Activated CD8-positive, alpha-beta memory T cell treated with anti-CD3 and anti-CD28 coated beads, Interleukin-2, amount 50 U/mL, for 4 hours (primary cell): Measurements from ENCODE around the gene NDRG4.

Experiments
- DNase-seq: peaks from one replicate; pipeline ENCODE4 v3.0.0-alpha.2; 2020

The NDRG4 gene

GRCh38 chr16:58497468-58497867, 2.5 kb upstream of the NDRG4 start:
- no peak for DNase-seq

- DNase-seq: no peak
These were observed 2.0 kb upstream of the NDRG4 start for GRCh38 chr16:58497935-58498334.

GRCh38 chr16:58498341-58499091, 1.4 kb upstream of the NDRG4 start:
- DNase-seq: no peak

- DNase-seq: no peak
These were observed 841 bp upstream of the NDRG4 start for GRCh38 chr16:58499092-58499511.

GRCh38 chr16:58500430-58501241, 693 bp downstream of the NDRG4 start:
- no peak for DNase-seq

DNA sequence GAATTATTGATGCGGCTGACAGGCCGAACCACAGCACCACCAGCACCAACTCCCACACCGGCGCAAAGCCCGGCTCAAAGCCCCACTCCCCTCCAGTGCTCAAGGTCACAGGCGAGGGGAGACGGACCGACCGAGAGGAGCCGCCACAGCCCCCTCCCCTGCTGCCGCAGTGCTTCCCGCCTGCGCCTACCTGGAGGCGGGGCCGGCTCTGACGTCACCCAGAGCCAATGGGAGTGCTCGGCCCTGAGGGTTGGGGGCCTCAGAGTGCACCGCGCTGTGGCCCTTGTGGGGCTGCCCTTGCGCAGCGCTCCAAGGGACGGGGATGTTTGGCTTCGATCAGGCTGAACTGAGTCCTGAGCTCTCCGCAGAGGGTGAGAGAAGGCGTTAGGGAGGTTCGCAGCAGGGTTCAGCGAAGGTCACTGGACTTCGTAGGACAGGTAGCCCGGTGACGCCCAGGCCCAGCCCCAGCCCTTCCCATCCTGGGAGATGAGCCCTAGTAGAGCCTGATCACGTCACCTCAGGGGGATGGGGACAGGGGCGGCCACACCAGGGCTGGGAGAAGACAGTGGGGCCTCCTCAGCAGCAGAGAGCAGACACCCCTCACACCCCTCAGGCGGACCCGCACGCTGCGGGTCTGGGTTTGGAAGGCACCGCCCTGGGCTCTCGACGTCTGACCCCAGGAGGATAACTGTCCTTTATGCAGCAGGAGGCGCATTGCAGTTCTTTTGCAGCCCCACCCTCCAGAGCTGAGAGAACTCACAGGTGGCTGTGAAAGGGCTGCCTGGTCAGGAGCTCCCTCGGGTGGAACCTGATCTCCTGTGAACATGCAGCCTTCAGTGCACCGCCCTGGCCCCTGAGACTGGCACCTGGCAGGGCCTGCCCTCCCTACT, 1.5 kb downstream of the NDRG4 start:
- peak; percentile 48 for DNase-seq

- DNase-seq: no peak
These were observed 2.4 kb downstream of the NDRG4 start for GRCh38 chr16:58502217-58502921.

- no peak for DNase-seq
These were observed 3.4 kb downstream of the NDRG4 start for GRCh38 chr16:58503166-58503862.

- no peak for DNase-seq
These were observed 4.1 kb downstream of the NDRG4 start for GRCh38 chr16:58503863-58504688.

- DNase-seq: no peak
These were observed 6.6 kb downstream of the NDRG4 start for GRCh38 chr16:58506241-58507194.

DNA sequence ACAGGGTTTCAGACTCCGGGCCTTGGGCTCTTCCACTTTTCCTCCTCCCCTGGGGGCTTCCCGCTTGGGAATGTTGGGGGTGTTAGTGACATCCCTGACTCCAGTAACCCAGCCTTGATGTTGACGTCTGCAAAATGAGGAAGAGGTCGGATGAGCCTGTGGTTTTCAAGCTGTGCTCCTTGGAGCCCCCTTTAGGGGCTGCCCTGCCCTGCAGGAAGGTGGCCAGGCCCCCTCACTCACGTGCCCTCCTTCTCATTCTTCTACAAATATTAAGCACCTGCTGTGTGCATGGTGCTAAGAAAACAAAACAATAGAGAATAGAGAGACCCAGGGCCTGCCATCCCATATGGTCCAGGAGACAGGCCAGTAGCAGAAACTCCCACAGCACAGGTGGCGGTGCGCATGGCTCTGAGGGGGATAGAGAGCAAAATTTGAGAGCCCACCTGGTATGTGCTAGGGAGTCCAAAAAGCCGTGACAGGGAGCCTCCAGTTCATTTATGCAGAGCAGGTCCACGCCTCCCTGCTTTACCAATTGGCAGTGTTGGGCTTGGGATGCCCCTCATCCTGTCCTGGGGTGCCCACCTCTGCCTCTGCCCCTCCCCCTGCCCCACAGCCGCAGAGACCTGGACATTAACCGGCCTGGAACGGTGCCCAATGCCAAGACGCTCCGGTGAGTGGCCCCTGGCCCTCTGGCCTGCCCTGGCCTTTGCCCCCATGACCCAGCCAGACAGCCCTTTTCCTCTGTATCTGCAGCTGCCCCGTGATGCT, 7.4 kb downstream of the NDRG4 start:
- no peak for DNase-seq

DNA sequence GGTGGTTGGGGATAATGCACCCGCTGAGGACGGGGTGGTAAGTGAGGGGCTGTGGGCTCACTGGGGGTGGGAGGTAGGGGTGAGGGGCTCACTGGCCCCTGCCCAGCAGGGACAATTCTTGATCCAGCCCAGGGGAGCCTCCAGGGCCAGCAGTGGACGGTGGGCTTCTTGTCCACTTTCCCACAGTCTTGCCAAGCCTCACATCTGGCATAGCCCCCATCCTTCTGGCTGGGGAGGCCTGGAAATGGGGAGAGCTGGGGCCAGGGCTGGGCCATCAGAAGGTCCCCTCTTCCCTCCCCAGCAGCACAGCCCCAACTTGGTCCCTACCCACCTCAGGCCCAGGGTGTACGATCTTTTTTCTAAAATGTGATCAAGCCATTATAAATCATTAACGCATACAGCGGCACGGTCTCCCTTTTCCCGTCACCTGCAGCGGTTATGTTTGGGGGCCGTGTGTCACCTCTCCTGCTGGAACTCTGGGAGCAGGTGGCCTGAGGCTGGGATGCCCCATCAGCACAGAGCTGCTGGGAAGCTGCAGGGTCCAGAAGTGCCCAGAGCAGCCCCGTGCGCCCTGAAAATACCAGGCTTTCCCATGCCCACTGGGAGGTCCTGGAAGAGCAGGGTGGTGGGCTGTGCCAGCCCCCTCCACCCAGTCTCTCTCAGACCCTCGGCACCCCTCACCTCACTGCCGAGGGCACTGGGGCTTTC, 8.2 kb downstream of the NDRG4 start:
- no peak for DNase-seq

DNA sequence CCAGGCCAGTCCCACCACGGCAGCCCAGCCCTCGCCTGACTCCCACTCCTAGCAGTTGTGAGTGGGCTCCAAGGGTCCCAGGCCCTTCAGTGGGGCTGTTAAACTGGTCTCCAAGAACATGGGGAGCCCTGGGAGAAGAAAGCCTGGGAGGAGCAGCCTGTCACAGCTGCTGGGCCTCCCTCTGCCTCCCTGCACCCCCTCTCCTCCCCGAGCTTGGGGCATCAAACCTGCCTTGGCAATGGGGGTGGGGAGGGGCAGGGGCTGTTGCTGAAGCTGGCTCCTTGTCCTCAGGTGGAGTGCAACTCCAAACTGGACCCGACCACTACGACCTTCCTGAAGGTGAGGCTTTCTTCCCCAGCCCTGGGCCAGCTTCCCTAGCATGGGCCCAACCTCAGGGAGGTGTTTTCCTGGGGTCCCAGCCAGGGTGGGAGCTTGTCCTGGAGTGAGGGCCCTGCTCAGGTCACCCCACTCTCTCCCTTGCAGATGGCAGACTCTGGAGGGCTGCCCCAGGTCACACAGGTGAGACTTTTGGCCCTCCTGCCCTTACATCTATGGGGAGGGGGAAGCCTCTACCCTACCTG, 8.8 kb downstream of the NDRG4 start:
- no peak for DNase-seq

- DNase-seq: no peak
These were observed 9.5 kb downstream of the NDRG4 start for GRCh38 chr16:58509256-58510096.

- DNase-seq: no peak
These were observed 10.3 kb downstream of the NDRG4 start for GRCh38 chr16:58510097-58510775.
